ENCODE results near the gene CDHR4.
"Not testable (repeated sequence)": the region's sequence is repeated elsewhere in the genome, so short reads cannot be mapped to it uniquely, and the experiment has no call there.

Gene CDHR4

GRCh38 chr3:49799761-49800160 lies at the start of gene CDHR4:
Gene CDHR4, minus strand, starts transcription at chr3:49799873. Its CDS starts 61 bp downstream, at chr3:49799812.
- no peak for ATAC-seq
- no peak for DNase-seq

- no peak for DNase-seq
- ATAC-seq: no peak
Measured at GRCh38 chr3:49845694-49846093, 46.0 kb upstream of the CDHR4 start.

- ATAC-seq: no peak
- no peak for DNase-seq
Measured at GRCh38 chr3:49844464-49845183, 45.0 kb upstream of the CDHR4 start.

GRCh38 chr3:49842843-49843517 lies 43.3 kb upstream of the CDHR4 start:
- ATAC-seq: no peak
- DNase-seq: no peak

GRCh38 chr3:49841806-49842205 lies 42.1 kb upstream of the CDHR4 start:
- ATAC-seq: no peak

GRCh38 chr3:49841126-49841696 lies 41.5 kb upstream of the CDHR4 start:
- ATAC-seq: peak; percentile 45
- DNase-seq: peak; percentile 15

More at GRCh38 chr3:49841806-49842205, 42.1 kb upstream of the CDHR4 start:
- DNase-seq: no peak

GRCh38 chr3:49840388-49840787 lies 40.7 kb upstream of the CDHR4 start:
- DNase-seq (no peak), ATAC-seq (no peak)

GRCh38 chr3:49839193-49839809 lies 39.6 kb upstream of the CDHR4 start:
- ATAC-seq: peak; percentile 67

GRCh38 chr3:49831341-49831740 lies 31.7 kb upstream of the CDHR4 start:
- DNase-seq (no peak), ATAC-seq (no peak)

More at GRCh38 chr3:49839193-49839809, 39.6 kb upstream of the CDHR4 start:
- DNase-seq: peak; percentile 82

GRCh38 chr3:49826016-49826415 lies 26.3 kb upstream of the CDHR4 start:
- DNase-seq: no peak
- ATAC-seq: no peak

- ATAC-seq, DNase-seq: not testable (repeated sequence)
Measured at GRCh38 chr3:49823131-49823530, 23.5 kb upstream of the CDHR4 start.

- peak; percentile 75 for ATAC-seq
- peak; percentile 41 for DNase-seq
Measured at GRCh38 chr3:49813497-49814174, 14.0 kb upstream of the CDHR4 start, which contains the start of gene UBA7. Gene UBA7, minus strand, starts transcription at chr3:49813953. Its CDS starts 166 bp downstream, at chr3:49813787.

GRCh38 chr3:49812916-49813496 lies 13.3 kb upstream of the CDHR4 start:
- DNase-seq (no peak), ATAC-seq (no peak)

- no peak for ATAC-seq
Measured at GRCh38 chr3:49807431-49808114, 7.9 kb upstream of the CDHR4 start.

GRCh38 chr3:49806850-49807249 lies 7.2 kb upstream of the CDHR4 start:
- DNase-seq: no peak
- ATAC-seq: no peak

More at GRCh38 chr3:49807431-49808114, 7.9 kb upstream of the CDHR4 start:
- no peak for DNase-seq

GRCh38 chr3:49805897-49806701 lies 6.4 kb upstream of the CDHR4 start:
- ATAC-seq (no peak), DNase-seq (peak; percentile 42)

GRCh38 chr3:49805367-49805782 lies 5.7 kb upstream of the CDHR4 start:
- no peak for DNase-seq
- ATAC-seq: no peak

GRCh38 chr3:49804141-49805041 lies 4.7 kb upstream of the CDHR4 start:
- no peak for ATAC-seq

More at GRCh38 chr3:49804141-49805041, 4.7 kb upstream of the CDHR4 start:
- no peak for DNase-seq
